K562 (cell line): ENCODE measurements around the gene PARD3. TPM values are rescaled to one million over a fixed set of nuclear protein-coding genes. Genes with fewer than 3 reads are reported as not detected.

ENCODE experiments used
- ATAC-seq: fragments of 200-7000 bp; cut with Tn5 transposase; 3 replicates; pipeline ENCODE4 v1.9.1; 2020; ENCODE audit warnings: moderate library complexity
- BruUV-seq: library from RNA; stranded (reverse); fragments of 400-500 nt; replicated peaks from 2 replicates; lab custom pipeline; 2021; lab: Mats Ljungman, UMichigan
- CTCF ChIA-PET: fragments of 300-600 bp; formaldehyde crosslinking; extraction: SDS; loops from one replicate; lab custom pipeline; 2021; ENCODE audit warnings: low intra/inter-chr PET ratio; lab: Yijun Ruan, JAX
- POLR2A ChIA-PET: fragments of 300-600, 350-650 bp; sonication (Branson Sonifier 250); formaldehyde crosslinking; extraction: SDS; loops from one replicate; lab custom pipeline; 2021; ENCODE audit warnings: antibody characterized with exemption, inconsistent platforms; lab: Yijun Ruan, JAX
- DNase-seq, 4 experiments: peaks; one replicate each; pipeline versions ENCODE4 v3.0.0 to v3.0.0-alpha.2; 2011 to 2018; ENCODE audit warnings: low spot score in 3 of 4, mixed read lengths in 3 of 4; ENCODE audit errors: extremely low read depth in 1 of 4
- FAIRE-seq: peaks from 2 replicates; lab custom pipeline; 2011; peaks lifted over from hg19 to GRCh38; lab: Jason Lieb, UNC
- H2AFZ ChIP-seq: 2 replicates; pipeline ENCODE4 v1.6.0; 2011; ENCODE audit warnings: low read depth, low read length, control low read depth, inconsistent platforms
- H3K27ac ChIP-seq: fragments of 200-600 bp; 3 replicates; pipeline ENCODE4 v1.8.0; 2011; ENCODE audit warnings: low read depth, mild to moderate bottlenecking, control low read depth, inconsistent platforms, low read length, moderate library complexity, mixed read lengths; ENCODE audit errors: extremely low read depth
- H3K27me3 ChIP-seq, 2 experiments: fragments of 300-600 bp in 1 of 2; 2 replicates in 1 of 2; 3 replicates in 1 of 2; pipeline versions ENCODE4 v1.6.0 to v1.8.0; 2011; ENCODE audit warnings: inconsistent platforms in 2 of 2, low read length in 2 of 2, mild to moderate bottlenecking in 1 of 2, mixed read lengths in 1 of 2, moderate library complexity in 1 of 2; ENCODE audit not compliant: control insufficient read depth in 2 of 2, insufficient read depth in 2 of 2
- H3K36me3 ChIP-seq: fragments of 300-600 bp; 3 replicates; pipeline ENCODE4 v1.8.0; 2011; ENCODE audit warnings: mild to moderate bottlenecking, low read length, inconsistent platforms; ENCODE audit not compliant: control insufficient read depth, insufficient read depth
- H3K4me1 ChIP-seq, 2 experiments: fragments of 200-600 bp in 1 of 2; replicated peaks in 1 of 2; 2 replicates in 1 of 2; 3 replicates in 1 of 2; pipeline versions ENCODE4 v1.5.1 to v1.8.0; 2011; ENCODE audit warnings: inconsistent platforms in 2 of 2, low read length in 2 of 2, mild to moderate bottlenecking in 1 of 2, mixed read lengths in 1 of 2, moderate library complexity in 1 of 2; ENCODE audit not compliant: control insufficient read depth in 2 of 2, insufficient read depth in 2 of 2
- H3K4me2 ChIP-seq: 2 replicates; pipeline ENCODE4 v1.6.1; 2011; ENCODE audit warnings: low read length, control low read depth, inconsistent platforms, mixed read lengths; ENCODE audit not compliant: insufficient read depth
- H3K4me3 ChIP-seq: fragments of 200-600 bp; sonication (generic), shearing (Covaris generic); 2 replicates; pipeline ENCODE4 v1.5.1; 2016; ENCODE audit warnings: control low read depth, inconsistent platforms
- H3K79me2 ChIP-seq: fragments of 200-600 bp; 3 replicates; pipeline ENCODE4 v1.8.0; 2011; ENCODE audit warnings: low read length, inconsistent platforms; ENCODE audit not compliant: control insufficient read depth, insufficient read depth
- H3K9ac ChIP-seq, 2 experiments: 2 replicates each; pipeline versions ENCODE4 v1.6.0 to v1.6.1; 2011; ENCODE audit warnings: low read depth in 2 of 2, low read length in 2 of 2, control low read depth in 1 of 2, inconsistent platforms in 1 of 2, mild to moderate bottlenecking in 1 of 2, mixed read lengths in 1 of 2; ENCODE audit not compliant: insufficient read depth in 1 of 2
- H3K9me1 ChIP-seq: one replicate; pipeline ENCODE4 v1.6.0; 2011; ENCODE audit warnings: inconsistent platforms, mild to moderate bottlenecking, low read length, moderate library complexity; ENCODE audit not compliant: control insufficient read depth, insufficient read depth
- H3K9me3 ChIP-seq: replicated peaks from 2 replicates; pipeline ENCODE4 v1.5.1; 2011; ENCODE audit warnings: low read depth, low read length, inconsistent platforms; ENCODE audit not compliant: control insufficient read depth, insufficient read depth
- H4K20me1 ChIP-seq: replicated peaks from 2 replicates; pipeline ENCODE4 v1.6.1; 2011; ENCODE audit warnings: low read length, inconsistent platforms, mixed read lengths; ENCODE audit not compliant: control insufficient read depth, insufficient read depth
- GATAD2B ChIP-seq: fragments of 450-650 bp; IDR thresholded peaks from 2 replicates; pipeline ENCODE4 v1.6.1; 2017; ENCODE audit warnings: mild to moderate bottlenecking, borderline replicate concordance
- MTF1 ChIP-seq: fragments of 250-450 bp; sonication (Bioruptor Pico); IDR thresholded peaks from 2 replicates; pipeline ENCODE4 v1.9.0; 2021; ENCODE audit warnings: moderate library complexity, mild to moderate bottlenecking, inconsistent platforms, borderline replicate concordance
- PML ChIP-seq: IDR thresholded peaks from 2 replicates; pipeline ENCODE4 v1.6.1; 2012; ENCODE audit warnings: low read length, inconsistent platforms
- POLR2H ChIP-seq: IDR thresholded peaks from 2 replicates; pipeline ENCODE4 v1.6.1; 2016; ENCODE audit warnings: missing genetic modification characterization, low read depth, mild to moderate bottlenecking, control low read depth, missing compliant biosample characterization, moderate library complexity
- POLR3A ChIP-seq: IDR thresholded peaks from 2 replicates; pipeline ENCODE4 v1.6.1; 2011; ENCODE audit warnings: borderline replicate concordance, mild to moderate bottlenecking, moderate library complexity; ENCODE audit not compliant: insufficient read length, insufficient read depth; ENCODE audit errors: extremely low read depth
- PTTG1 ChIP-seq: fragments of 450-650 bp; IDR thresholded peaks from 2 replicates; pipeline ENCODE4 v1.6.1; 2016; ENCODE audit warnings: low read depth, mild to moderate bottlenecking, missing genetic modification characterization, missing compliant biosample characterization
- TBP ChIP-seq: optimal IDR thresholded peaks from 2 replicates; pipeline ENCODE3; 2011; ENCODE audit warnings: low read depth, low read length, improper control_type of control experiment
- TCF7L2 ChIP-seq: fragments of 150-350 bp; IDR thresholded peaks from 2 replicates; pipeline ENCODE4 v1.6.1; 2016; ENCODE audit warnings: low read depth, mild to moderate bottlenecking, low read length, moderate library complexity
- ZBTB7A ChIP-seq: IDR thresholded peaks from 2 replicates; pipeline ENCODE4 v1.6.1; 2011; ENCODE audit warnings: low read depth, mild to moderate bottlenecking, low read length, moderate library complexity, borderline replicate concordance; ENCODE audit not compliant: control insufficient read depth
- WGBS: fragments of 100-300 bp; shearing (Covaris generic); methylation state at CpG from one replicate; pipeline ENCODE4 v1.1.6; 2016; ENCODE audit warnings: low coverage, mixed read lengths; ENCODE audit not compliant: insufficient coverage; ENCODE audit errors: missing lambda C conversion rate; 5-methylcytosine and 5-hydroxymethylcytosine counted together
- in situ Hi-C: fragments of 300-500 bp; cut with MboI; formaldehyde crosslinking; loops from 4 replicates; pipeline ENCODE4 v1.15.0; 2018; ENCODE audit warnings: inconsistent platforms, mixed read lengths
- intact Hi-C: fragments of 100-400 bp; cut with micrococcal nuclease; formaldehyde crosslinking; loops from 2 replicates; pipeline ENCODE4 v1.14.2; 2022
- polyA plus RNA-seq, 8 experiments: library from polyadenylated mRNA; depleted of rRNA in 4 of 8; stranded (reverse) in 5 of 8; unstranded in 3 of 8; fragments of >200 nt; fragmentation: Nextera tagmentation in 2 of 8; fragmentation: Illumina TruSeq in 1 of 8; extraction: Ambion mirVana in 2 of 8; extraction: Trizol in 1 of 8; gene quantifications; 2 replicates each; pipeline versions ENCODE4 v1.2.1 to v1.2.3, GENCODE V29; 2011 to 2014; ENCODE audit warnings: inconsistent platforms in 1 of 8, missing spikeins in 1 of 8
- total RNA-seq, 7 experiments: library from RNA; depleted of rRNA in 6 of 7; stranded (reverse); fragments of >200 nt in 6 of 7; fragmentation: Illumina TruSeq in 2 of 7; extraction: Trizol in 2 of 7; gene quantifications; 2 replicates each; pipeline versions ENCODE4 v1.2.1 to v1.2.3, GENCODE V29; 2011 to 2021; ENCODE audit warnings: low replicate concordance in 1 of 7
- TF ChIP-seq, protein P1 (sequence below): fragments of 450-650 bp; IDR thresholded peaks from 2 replicates; pipeline ENCODE4 v1.7.1; 2018; ENCODE audit warnings: mild to moderate bottlenecking, low read depth; ENCODE audit not compliant: partially characterized antibody
- TF ChIP-seq, protein P2 (sequence below): fragments of 450-650 bp; formaldehyde crosslinking; IDR thresholded peaks from 2 replicates; pipeline ENCODE4 v1.4.0; 2020; ENCODE audit warnings: mild to moderate bottlenecking, moderate library complexity
- TF ChIP-seq, protein P3 (sequence below): fragments of 200-800 bp; sonication (Bioruptor generic); IDR thresholded peaks from 2 replicates; pipeline ENCODE4 v1.6.1; 2017; ENCODE audit warnings: missing genetic modification characterization, missing compliant biosample characterization

Gene PARD3
- total and polyA plus RNA-seq, 9 of the 15 experiments (the other 6 are each of a cell fraction or from before 2014, with no cell fraction given): 2.7 to 11.7 (median 7.7) TPM

DNA sequence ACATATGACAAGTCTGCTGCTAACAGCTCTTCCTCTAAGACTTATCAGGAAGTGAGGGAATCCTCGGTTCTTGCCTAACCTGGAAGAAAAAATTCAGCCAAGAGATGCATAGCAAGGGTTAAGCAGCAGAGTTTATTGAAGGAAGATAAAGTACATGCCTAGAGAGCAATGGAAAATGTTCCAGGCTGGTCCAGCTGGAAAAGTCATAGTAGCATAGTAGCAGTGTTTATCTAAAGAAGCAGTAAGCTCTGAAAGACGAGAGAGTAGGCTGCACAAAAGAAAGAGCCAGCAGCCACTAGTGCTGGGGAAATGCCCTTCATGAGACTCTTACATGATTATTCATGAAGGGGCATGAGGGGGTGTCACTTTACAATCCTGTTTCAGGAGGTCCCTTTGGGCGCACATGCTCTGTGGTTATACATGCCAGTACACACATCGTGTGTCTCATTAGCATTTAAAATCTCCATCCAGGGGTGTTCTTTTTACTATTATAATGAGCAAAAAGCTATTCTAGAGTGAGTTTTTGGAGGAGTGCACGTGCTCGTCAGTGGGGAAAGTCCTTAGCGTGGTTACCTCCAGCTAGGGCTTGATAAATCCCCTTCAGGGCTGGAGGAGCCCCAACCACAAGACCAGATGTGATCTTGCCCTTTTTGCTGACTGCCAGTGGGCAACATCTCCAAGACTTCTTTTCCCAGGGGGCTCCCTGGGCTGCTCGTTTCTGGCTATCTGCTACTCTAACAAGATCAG lies 716.1 kb downstream of the PARD3 start:
- BruUV-seq: no TSS peak
- ATAC-seq: no peak
- POLR2A ChIA-PET: no interaction called here

More for the DNA sequence above, 716.1 kb downstream of the PARD3 start:
- H3K9ac ChIP-seq: no peak overlapping the region
- no peak for DNase-seq
- no peak overlapping the region for H2AFZ ChIP-seq
- no peaks in the 10 kb centered on the region for H3K9me1 ChIP-seq
- in situ Hi-C loops (no loop called here), intact Hi-C loops (no loop called here)
- WGBS: 0% methylated on average over 8 of the region's 8 CpGs
- H3K4me1 ChIP-seq: no peaks in the 10 kb centered on the region
- no peak overlapping the region for H3K27ac ChIP-seq
- no peaks in the 10 kb centered on the region for H3K36me3 ChIP-seq
- FAIRE-seq: no peak
- no peaks in the 10 kb centered on the region; the same call in 1 of the 2 replicates for H3K9me3 ChIP-seq
- H3K4me2 ChIP-seq: no peak overlapping the region
- H3K27me3 ChIP-seq: peaks cover 0 to 5% of the 10 kb centered on the region in 2 experiments; a peak in 1 of 5 replicates
- H4K20me1 ChIP-seq: no peaks in the 10 kb centered on the region
- H3K79me2 ChIP-seq: no peaks in the 10 kb centered on the region
- TF ChIP-seq TBP: no peak
- no peak for TF ChIP-seq POLR2H (tag)
- TF ChIP-seq GATAD2B: no peak
- TF ChIP-seq, protein P1, sequence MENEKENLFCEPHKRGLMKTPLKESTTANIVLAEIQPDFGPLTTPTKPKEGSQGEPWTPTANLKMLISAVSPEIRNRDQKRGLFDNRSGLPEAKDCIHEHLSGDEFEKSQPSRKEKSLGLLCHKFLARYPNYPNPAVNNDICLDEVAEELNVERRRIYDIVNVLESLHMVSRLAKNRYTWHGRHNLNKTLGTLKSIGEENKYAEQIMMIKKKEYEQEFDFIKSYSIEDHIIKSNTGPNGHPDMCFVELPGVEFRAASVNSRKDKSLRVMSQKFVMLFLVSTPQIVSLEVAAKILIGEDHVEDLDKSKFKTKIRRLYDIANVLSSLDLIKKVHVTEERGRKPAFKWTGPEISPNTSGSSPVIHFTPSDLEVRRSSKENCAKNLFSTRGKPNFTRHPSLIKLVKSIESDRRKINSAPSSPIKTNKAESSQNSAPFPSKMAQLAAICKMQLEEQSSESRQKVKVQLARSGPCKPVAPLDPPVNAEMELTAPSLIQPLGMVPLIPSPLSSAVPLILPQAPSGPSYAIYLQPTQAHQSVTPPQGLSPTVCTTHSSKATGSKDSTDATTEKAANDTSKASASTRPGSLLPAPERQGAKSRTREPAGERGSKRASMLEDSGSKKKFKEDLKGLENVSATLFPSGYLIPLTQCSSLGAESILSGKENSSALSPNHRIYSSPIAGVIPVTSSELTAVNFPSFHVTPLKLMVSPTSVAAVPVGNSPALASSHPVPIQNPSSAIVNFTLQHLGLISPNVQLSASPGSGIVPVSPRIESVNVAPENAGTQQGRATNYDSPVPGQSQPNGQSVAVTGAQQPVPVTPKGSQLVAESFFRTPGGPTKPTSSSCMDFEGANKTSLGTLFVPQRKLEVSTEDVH: no peak
- TF ChIP-seq POLR3A: no peak
- TF ChIP-seq MTF1: no peak
- no peak for TF ChIP-seq TCF7L2
- no peak for TF ChIP-seq PTTG1 (tag)
- TF ChIP-seq, protein P2, sequence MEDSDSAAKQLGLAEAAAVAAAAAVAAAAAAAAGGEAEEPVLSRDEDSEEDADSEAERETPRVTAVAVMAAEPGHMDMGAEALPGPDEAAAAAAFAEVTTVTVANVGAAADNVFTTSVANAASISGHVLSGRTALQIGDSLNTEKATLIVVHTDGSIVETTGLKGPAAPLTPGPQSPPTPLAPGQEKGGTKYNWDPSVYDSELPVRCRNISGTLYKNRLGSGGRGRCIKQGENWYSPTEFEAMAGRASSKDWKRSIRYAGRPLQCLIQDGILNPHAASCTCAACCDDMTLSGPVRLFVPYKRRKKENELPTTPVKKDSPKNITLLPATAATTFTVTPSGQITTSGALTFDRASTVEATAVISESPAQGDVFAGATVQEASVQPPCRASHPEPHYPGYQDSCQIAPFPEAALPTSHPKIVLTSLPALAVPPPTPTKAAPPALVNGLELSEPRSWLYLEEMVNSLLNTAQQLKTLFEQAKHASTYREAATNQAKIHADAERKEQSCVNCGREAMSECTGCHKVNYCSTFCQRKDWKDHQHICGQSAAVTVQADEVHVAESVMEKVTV (CRISPR knock-in tag): no peak
- TF ChIP-seq, protein P3, sequence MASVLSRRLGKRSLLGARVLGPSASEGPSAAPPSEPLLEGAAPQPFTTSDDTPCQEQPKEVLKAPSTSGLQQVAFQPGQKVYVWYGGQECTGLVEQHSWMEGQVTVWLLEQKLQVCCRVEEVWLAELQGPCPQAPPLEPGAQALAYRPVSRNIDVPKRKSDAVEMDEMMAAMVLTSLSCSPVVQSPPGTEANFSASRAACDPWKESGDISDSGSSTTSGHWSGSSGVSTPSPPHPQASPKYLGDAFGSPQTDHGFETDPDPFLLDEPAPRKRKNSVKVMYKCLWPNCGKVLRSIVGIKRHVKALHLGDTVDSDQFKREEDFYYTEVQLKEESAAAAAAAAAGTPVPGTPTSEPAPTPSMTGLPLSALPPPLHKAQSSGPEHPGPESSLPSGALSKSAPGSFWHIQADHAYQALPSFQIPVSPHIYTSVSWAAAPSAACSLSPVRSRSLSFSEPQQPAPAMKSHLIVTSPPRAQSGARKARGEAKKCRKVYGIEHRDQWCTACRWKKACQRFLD (CRISPR knock-in tag): no peak
- TF ChIP-seq ZBTB7A: no peak
- no peak for TF ChIP-seq PML
- no peak overlapping the region for H3K4me3 ChIP-seq
- CTCF ChIA-PET: no interaction called here
